ENCODE results near the gene PDE2A. TPM values are rescaled to one million over a fixed set of nuclear protein-coding genes. Genes with fewer than 3 reads are reported as not detected.

Gene PDE2A
- total and polyA plus RNA-seq, 10 of the 15 experiments (the other 5 are each of a cell fraction or from before 2014, with no cell fraction given): 0.06 to 0.15 (median 0.11) TPM; not detected in 6

DNA sequence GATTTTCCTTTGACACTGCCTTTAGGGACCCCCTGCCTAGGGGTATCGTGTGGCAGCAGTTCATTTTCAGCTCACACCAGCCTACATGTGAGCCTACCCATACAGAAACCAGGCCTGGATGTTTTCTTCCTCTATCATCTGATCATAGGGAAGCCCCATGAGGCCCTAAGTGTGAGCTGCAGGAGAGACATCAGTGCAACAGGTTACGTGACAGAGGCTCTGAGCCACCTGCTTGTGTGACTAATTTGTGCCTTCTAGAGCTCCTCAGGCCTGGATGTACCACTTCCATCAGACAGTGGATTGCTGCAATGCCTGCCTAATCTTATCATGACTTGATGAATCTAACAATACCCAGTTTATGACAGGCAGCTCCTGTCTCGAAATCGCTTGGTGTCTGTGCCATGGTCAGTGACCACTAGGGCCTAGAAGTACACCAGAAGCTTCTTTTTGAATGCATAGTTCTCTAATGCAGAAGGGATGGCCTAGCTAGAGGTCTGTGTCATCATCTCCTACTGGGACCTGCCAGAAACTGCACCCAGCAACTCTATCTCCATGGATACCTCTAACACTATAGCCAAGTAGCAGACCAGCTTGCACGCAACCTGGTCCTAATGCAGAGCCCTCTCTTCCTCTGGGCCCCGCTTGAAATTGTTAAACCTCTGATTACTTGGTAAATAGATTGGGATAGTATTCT is 130.2 kb downstream of the PDE2A start:
- Histone ChIP-seq H3K4me2 (ENCODE audit: control insufficient read depth, insufficient read depth) (no peak overlapping the region), H3K4me1 (ENCODE audit: control insufficient read depth, insufficient read depth, low read length) (no peaks in the 10 kb centered on the region), H3K36me3 (ENCODE audit: control insufficient read depth in 2 of 2, insufficient read depth in 2 of 2, low read length in 1 of 2) (no peaks in the 10 kb centered on the region), H3K79me2 (ENCODE audit: control insufficient read depth, insufficient read depth, low read length) (no peaks in the 10 kb centered on the region), H3K4me3 (no peak overlapping the region), H3K9ac (ENCODE audit: control insufficient read depth, insufficient read depth, low read length) (no peak overlapping the region), H3K27ac (ENCODE audit: control insufficient read depth, insufficient read depth) (no peak overlapping the region), H3K9me3 (replicated peaks; ENCODE audit: control insufficient read depth, insufficient read depth, low read length) (no peaks in the 10 kb centered on the region), H4K20me1 (ENCODE audit: control insufficient read depth, insufficient read depth) (no peaks in the 10 kb centered on the region), H2AFZ (ENCODE audit: control insufficient read depth, low read depth, low read length) (no peak overlapping the region), H3K27me3 (replicated peaks in 1 of 2; ENCODE audit: control insufficient read depth in 2 of 2, insufficient read depth in 2 of 2, low read length in 1 of 2) (peaks cover 2 to 3% of the 10 kb centered on the region in 2 experiments; a peak in 3 of 4 replicates)
- WGBS (ENCODE audit: insufficient coverage, insufficient replicate concordance, low lambda C conversion rate, missing lambda C conversion rate): 29% methylated on average over 6 of the region's 6 CpGs
- POLR2A ChIA-PET: interaction anchor here (0.6 kb wide), 1 partner anchor 88 kb away, joined by 5 read pairs; no protein-coding TSS in a partner anchor
- BruUV-seq (replicated peaks): no TSS peak
- ATAC-seq (peak; percentile 38), DNase-seq (ENCODE audit: low read depth, low spot score) (no peak), FAIRE-seq (no peak)
- CTCF ChIA-PET: interaction anchor here (0.7 to 1.2 kb wide), 2 partner anchors 10 to 73 kb away, joined by 3 read pairs; no protein-coding TSS in a partner anchor
- RAD21 ChIA-PET (ENCODE audit: unreplicated experiment): interaction anchor here (1.8 kb wide), 1 partner anchor 73 kb away, joined by 6 read pairs; no protein-coding TSS in a partner anchor
- TF ChIP-seq RELA (IDR thresholded peaks at IDR 0.05; ENCODE audit: borderline replicate concordance, partially characterized antibody): no peak
- TF ChIP-seq CTCF (IDR thresholded peaks at IDR 0.05 in 2 of 3, conservative IDR thresholded peaks at IDR 0.05 in 1 of 3; ENCODE audit: control insufficient read depth in 2 of 3, extremely low read depth in 1 of 3, insufficient read depth in 1 of 3, low read depth in 3 of 3, low read length in 3 of 3): 0 out of 6 replicates have a peak, but pooled peaks of 1 of the 3 experiments have one; percentile 5
- SMC1A ChIA-PET (ENCODE audit: uncharacterized antibody, unreplicated experiment): no interaction called here
- in situ Hi-C loops (cut with MboI) (no loop called here), intact Hi-C loops (cut with micrococcal nuclease; ENCODE audit: unreplicated experiment) (no loop called here)
